Measurements from ENCODE around the gene USP8.

Gene USP8

GRCh38 chr15:50440932-50441331, 16.7 kb downstream of the USP8 start:
- DNase-seq (ENCODE audit: low read depth) = no peak
- no peak overlapping the region for H3K4me3 ChIP-seq (ENCODE audit: control insufficient read depth, low read depth, low read length)
- no peak for TF ChIP-seq CTCF (IDR thresholded peaks at IDR 0.05; ENCODE audit: control insufficient read depth, insufficient read depth, low read depth, low read length, missing control alignments)

GRCh38 chr15:50452927-50453326, 28.7 kb downstream of the USP8 start:
- peak; percentile 29 for DNase-seq (ENCODE audit: low read depth)
- H3K4me3 ChIP-seq (ENCODE audit: control insufficient read depth, low read depth, low read length) = no peak overlapping the region
- TF ChIP-seq CTCF (IDR thresholded peaks at IDR 0.05; ENCODE audit: control insufficient read depth, insufficient read depth, low read depth, low read length, missing control alignments) = no peak

- H3K4me3 ChIP-seq (ENCODE audit: control insufficient read depth, low read depth, low read length) = no peak overlapping the region
- no peak for DNase-seq (ENCODE audit: low read depth)
Observed at GRCh38 chr15:50458348-50459112, 34.3 kb downstream of the USP8 start.

GRCh38 chr15:50463423-50464358, 39.5 kb downstream of the USP8 start:
- TF ChIP-seq CTCF (IDR thresholded peaks at IDR 0.05; ENCODE audit: control insufficient read depth, insufficient read depth, low read depth, low read length, missing control alignments) = no peak
- no peak for DNase-seq (ENCODE audit: low read depth)

More at GRCh38 chr15:50458348-50459112, 34.3 kb downstream of the USP8 start:
- no peak for TF ChIP-seq CTCF (IDR thresholded peaks at IDR 0.05; ENCODE audit: control insufficient read depth, insufficient read depth, low read depth, low read length, missing control alignments)

GRCh38 chr15:50471072-50471471, 46.9 kb downstream of the USP8 start:
- TF ChIP-seq CTCF (IDR thresholded peaks at IDR 0.05; ENCODE audit: control insufficient read depth, insufficient read depth, low read depth, low read length, missing control alignments) = no peak
- H3K4me3 ChIP-seq (ENCODE audit: control insufficient read depth, low read depth, low read length) = no peak overlapping the region
- no peak for DNase-seq (ENCODE audit: low read depth)

More at GRCh38 chr15:50463423-50464358, 39.5 kb downstream of the USP8 start:
- no peak overlapping the region for H3K4me3 ChIP-seq (ENCODE audit: control insufficient read depth, low read depth, low read length)

- TF ChIP-seq CTCF (IDR thresholded peaks at IDR 0.05; ENCODE audit: control insufficient read depth, insufficient read depth, low read depth, low read length, missing control alignments) = no peak
- DNase-seq (ENCODE audit: low read depth) = no peak
- H3K4me3 ChIP-seq (ENCODE audit: control insufficient read depth, low read depth, low read length) = no peak overlapping the region
Observed at GRCh38 chr15:50476143-50476542, 51.9 kb downstream of the USP8 start.
